Osteoblast (primary cell): ENCODE measurements around the gene CCNC. TPM values are rescaled to one million over a fixed set of nuclear protein-coding genes. Genes with fewer than 3 reads are reported as not detected.

Experiments
- DNase-seq: peaks from one replicate; pipeline ENCODE4 v3.0.0; 2011; ENCODE audit warnings: low spot score, mixed read lengths; ENCODE audit not compliant: insufficient read length; ENCODE audit errors: missing footprints
- H2AFZ ChIP-seq: 2 replicates; pipeline ENCODE4 v1.6.0; 2011; ENCODE audit warnings: mild to moderate bottlenecking, low read length
- H3K27ac ChIP-seq: 2 replicates; pipeline ENCODE4 v1.5.1; 2011; ENCODE audit warnings: mild to moderate bottlenecking, low read depth, low read length, moderate library complexity
- H3K27me3 ChIP-seq: 2 replicates; pipeline ENCODE4 v1.6.0; 2012; ENCODE audit warnings: mild to moderate bottlenecking, control low read depth, inconsistent platforms, low read length, moderate library complexity; ENCODE audit not compliant: insufficient read depth
- H3K36me3 ChIP-seq: 2 replicates; pipeline ENCODE4 v1.5.1; 2011; ENCODE audit warnings: mild to moderate bottlenecking, low read length, control low read depth, moderate library complexity; ENCODE audit not compliant: insufficient read depth
- H3K4me1 ChIP-seq: 2 replicates; pipeline ENCODE4 v1.5.1; 2011; ENCODE audit warnings: mild to moderate bottlenecking, low read length, control low read depth, moderate library complexity; ENCODE audit not compliant: insufficient read depth
- H3K4me2 ChIP-seq: 2 replicates; pipeline ENCODE4 v1.6.0; 2011; ENCODE audit warnings: mild to moderate bottlenecking, low read length; ENCODE audit not compliant: insufficient read depth
- H3K4me3 ChIP-seq: fragments of 200-600 bp; sonication (generic); 3 replicates; pipeline ENCODE4 v1.5.1; 2012; ENCODE audit warnings: mild to moderate bottlenecking, low read length, inconsistent platforms; ENCODE audit not compliant: insufficient read depth
- H3K79me2 ChIP-seq: 2 replicates; pipeline ENCODE4 v1.6.0; 2012; ENCODE audit warnings: mild to moderate bottlenecking, low read length, control low read depth, inconsistent platforms; ENCODE audit not compliant: insufficient read depth
- H3K9me3 ChIP-seq: 2 replicates; pipeline ENCODE4 v1.5.1; 2011; ENCODE audit warnings: low read depth, low read length, control low read depth
- H4K20me1 ChIP-seq: 2 replicates; pipeline ENCODE4 v1.6.0; 2012; ENCODE audit warnings: mild to moderate bottlenecking, low read length, control low read depth; ENCODE audit not compliant: insufficient read depth
- total RNA-seq: library from RNA; depleted of rRNA; stranded (reverse); fragments of >200 nt; gene quantifications from 2 replicates; pipeline ENCODE4 v1.2.3, GENCODE V29; 2012
- TF ChIP-seq, protein P1 (sequence below): IDR thresholded peaks from 2 replicates; pipeline ENCODE4 v1.5.1; 2011; ENCODE audit warnings: mild to moderate bottlenecking, low read depth, low read length, moderate library complexity; ENCODE audit errors: extremely low read depth

CCNC gene
- total RNA-seq, 1 donor, result 89.4 TPM

DNA sequence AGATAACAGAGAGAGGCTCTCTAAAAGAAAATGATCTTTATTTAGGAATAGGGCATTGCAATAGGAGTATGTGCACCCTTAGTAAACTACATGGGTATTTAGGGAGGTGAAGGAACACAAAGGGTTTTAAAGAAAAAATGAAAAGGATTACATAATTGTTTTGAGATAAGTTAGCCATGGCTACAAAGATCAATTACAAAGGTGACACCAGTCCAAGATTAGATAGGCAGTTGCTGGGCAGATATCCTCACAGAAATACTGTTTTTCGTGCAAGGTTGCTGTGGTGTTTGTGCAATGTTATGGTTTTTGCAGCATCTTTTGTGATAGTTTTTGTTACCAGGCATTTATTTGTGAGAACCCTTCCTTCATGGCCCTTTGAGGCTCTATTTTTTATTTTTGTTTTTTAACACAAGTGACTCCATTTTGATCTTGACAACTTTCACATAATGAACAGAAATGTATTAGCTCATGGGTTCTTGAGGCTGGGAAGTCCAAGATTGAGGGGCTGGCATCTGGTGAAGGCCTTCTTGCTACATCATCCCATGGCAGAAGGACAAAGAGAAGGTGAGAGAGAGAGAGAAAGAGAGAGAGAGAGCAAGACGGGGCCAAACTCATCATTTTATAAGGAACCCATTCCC lies 5.6 kb upstream of the CCNC start:
- no peaks in the 10 kb centered on the region for H3K9me3 ChIP-seq
- H3K27ac ChIP-seq, result no peak overlapping the region
- H3K27me3 ChIP-seq, result no peaks in the 10 kb centered on the region
- H3K36me3 ChIP-seq, result no peaks in the 10 kb centered on the region
- DNase-seq, result no peak
- no peaks in the 10 kb centered on the region for H4K20me1 ChIP-seq
- no peak overlapping the region for H3K4me3 ChIP-seq
- TF ChIP-seq, protein P1, sequence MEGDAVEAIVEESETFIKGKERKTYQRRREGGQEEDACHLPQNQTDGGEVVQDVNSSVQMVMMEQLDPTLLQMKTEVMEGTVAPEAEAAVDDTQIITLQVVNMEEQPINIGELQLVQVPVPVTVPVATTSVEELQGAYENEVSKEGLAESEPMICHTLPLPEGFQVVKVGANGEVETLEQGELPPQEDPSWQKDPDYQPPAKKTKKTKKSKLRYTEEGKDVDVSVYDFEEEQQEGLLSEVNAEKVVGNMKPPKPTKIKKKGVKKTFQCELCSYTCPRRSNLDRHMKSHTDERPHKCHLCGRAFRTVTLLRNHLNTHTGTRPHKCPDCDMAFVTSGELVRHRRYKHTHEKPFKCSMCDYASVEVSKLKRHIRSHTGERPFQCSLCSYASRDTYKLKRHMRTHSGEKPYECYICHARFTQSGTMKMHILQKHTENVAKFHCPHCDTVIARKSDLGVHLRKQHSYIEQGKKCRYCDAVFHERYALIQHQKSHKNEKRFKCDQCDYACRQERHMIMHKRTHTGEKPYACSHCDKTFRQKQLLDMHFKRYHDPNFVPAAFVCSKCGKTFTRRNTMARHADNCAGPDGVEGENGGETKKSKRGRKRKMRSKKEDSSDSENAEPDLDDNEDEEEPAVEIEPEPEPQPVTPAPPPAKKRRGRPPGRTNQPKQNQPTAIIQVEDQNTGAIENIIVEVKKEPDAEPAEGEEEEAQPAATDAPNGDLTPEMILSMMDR, result no peak
- H3K4me1 ChIP-seq, result no peaks in the 10 kb centered on the region
- H2AFZ ChIP-seq, result no peak overlapping the region
- no peak overlapping the region for H3K4me2 ChIP-seq
- H3K79me2 ChIP-seq, result no peaks in the 10 kb centered on the region

DNA sequence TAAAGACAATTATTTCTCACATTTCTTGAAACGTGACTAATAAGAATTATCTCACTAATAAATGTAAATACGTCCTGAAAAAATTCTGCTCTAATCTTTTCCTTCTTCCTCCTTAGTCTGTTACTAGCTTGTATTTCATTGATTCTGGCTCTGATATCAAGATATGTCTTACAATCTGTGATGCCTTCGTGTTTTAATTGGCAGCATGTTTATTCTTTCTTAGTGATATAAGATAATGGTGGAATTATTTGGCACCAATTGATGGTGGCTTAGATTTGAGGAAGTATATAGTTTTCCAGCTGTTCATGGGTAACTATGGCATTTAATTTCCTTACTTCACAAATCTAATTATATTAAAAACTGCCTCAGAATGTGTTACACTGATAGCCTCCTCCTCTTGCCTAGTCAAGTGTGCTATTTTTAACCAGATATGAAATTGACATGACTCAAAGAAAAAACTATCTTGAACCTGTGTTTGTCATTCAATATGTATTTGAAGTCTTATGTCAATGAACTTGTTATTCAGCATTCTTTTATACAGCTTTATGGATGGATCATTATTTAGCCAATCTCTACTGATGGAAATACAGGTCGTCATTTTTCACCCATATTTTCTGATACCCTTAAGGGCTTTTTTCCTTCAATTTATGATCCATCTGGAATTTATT lies 5.3 kb downstream of the CCNC start:
- H2AFZ ChIP-seq, result no peak overlapping the region
- H3K4me3 ChIP-seq, result no peak overlapping the region
- peaks cover 6% of the 10 kb centered on the region for H4K20me1 ChIP-seq
- peaks cover 71% of the 10 kb centered on the region for H3K79me2 ChIP-seq
- H3K9me3 ChIP-seq, result no peaks in the 10 kb centered on the region
- no peak overlapping the region for H3K4me2 ChIP-seq
- H3K4me1 ChIP-seq, result peaks cover 9% of the 10 kb centered on the region
- TF ChIP-seq, protein P1, result no peak
- no peak overlapping the region for H3K27ac ChIP-seq
- H3K36me3 ChIP-seq, result peaks cover 3% of the 10 kb centered on the region
- DNase-seq, result no peak
- no peaks in the 10 kb centered on the region for H3K27me3 ChIP-seq

DNA sequence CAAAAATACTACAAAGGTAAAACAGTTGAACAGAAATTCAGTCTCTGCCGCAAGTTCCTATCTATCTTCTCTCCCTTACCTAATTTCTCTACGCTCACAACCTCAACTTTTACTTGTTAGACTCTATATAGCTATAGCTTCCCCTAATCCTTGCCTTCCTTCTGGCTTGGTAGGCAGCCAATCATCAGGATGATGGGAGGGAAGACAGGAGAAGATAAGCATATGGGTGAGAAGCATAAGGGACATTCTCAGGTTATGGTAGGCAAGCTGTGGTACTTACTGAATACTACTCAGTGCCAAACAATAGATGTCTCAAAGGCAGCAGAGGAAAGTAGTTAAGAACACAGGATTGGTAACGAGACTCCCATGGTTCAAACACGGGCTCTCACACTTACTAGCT lies 7.8 kb downstream of the CCNC start:
- no peak for DNase-seq
- H3K27me3 ChIP-seq, result no peaks in the 10 kb centered on the region
- H3K36me3 ChIP-seq, result peaks cover 11% of the 10 kb centered on the region
- no peak overlapping the region for H3K27ac ChIP-seq
- no peaks in the 10 kb centered on the region for H3K9me3 ChIP-seq
- H3K4me2 ChIP-seq, result no peak overlapping the region
- TF ChIP-seq, protein P1, result no peak
- no peak overlapping the region for H2AFZ ChIP-seq
- H3K4me3 ChIP-seq, result no peak overlapping the region
- H3K4me1 ChIP-seq, result no peaks in the 10 kb centered on the region
- peaks cover 47% of the 10 kb centered on the region for H3K79me2 ChIP-seq
- H4K20me1 ChIP-seq, result no peaks in the 10 kb centered on the region

DNA sequence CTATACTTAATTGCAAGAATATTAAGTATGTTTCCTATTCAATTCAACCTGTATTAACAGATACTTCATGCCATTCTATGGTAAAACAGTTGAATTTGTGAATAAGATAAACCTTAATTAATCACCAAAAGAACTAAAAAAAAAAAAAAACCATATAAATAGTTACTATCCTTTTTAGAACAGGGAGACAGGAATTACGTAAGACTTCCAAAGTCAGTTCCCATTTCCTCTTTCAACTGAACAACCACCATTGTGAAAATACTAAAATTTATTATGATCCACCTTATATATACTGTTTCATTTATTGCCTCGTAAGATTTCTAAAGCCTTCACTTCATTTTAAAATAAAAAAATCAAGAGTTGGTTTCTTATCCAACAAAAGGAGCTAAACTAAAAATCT lies 9.4 kb downstream of the CCNC start:
- H2AFZ ChIP-seq, result no peak overlapping the region
- peaks cover 32% of the 10 kb centered on the region for H3K79me2 ChIP-seq
- TF ChIP-seq, protein P1, result no peak
- no peaks in the 10 kb centered on the region for H3K4me1 ChIP-seq
- H3K27ac ChIP-seq, result no peak overlapping the region
- H4K20me1 ChIP-seq, result no peaks in the 10 kb centered on the region
- no peak for DNase-seq
- H3K27me3 ChIP-seq, result no peaks in the 10 kb centered on the region
- no peaks in the 10 kb centered on the region for H3K9me3 ChIP-seq
- H3K4me2 ChIP-seq, result no peak overlapping the region
- H3K36me3 ChIP-seq, result peaks cover 19% of the 10 kb centered on the region
- H3K4me3 ChIP-seq, result no peak overlapping the region
